GM18511 (cell line): Measurements from ENCODE around the gene PPM1D.
A peak's percentile ranks its signal among the peaks of the same experiment; 100 is the strongest.
"Not testable (repeated sequence)": the region's sequence is repeated elsewhere in the genome, so short reads cannot be mapped to it uniquely, and the experiment has no call there.

ENCODE experiments used
- ATAC-seq: cut with Tn5 transposase; IDR thresholded peaks from one replicate; pipeline ENCODE4 v1.9.1; 2021; ENCODE audit warnings: mild to moderate bottlenecking, moderate library complexity; ENCODE audit not compliant: unreplicated experiment

PPM1D gene

DNA sequence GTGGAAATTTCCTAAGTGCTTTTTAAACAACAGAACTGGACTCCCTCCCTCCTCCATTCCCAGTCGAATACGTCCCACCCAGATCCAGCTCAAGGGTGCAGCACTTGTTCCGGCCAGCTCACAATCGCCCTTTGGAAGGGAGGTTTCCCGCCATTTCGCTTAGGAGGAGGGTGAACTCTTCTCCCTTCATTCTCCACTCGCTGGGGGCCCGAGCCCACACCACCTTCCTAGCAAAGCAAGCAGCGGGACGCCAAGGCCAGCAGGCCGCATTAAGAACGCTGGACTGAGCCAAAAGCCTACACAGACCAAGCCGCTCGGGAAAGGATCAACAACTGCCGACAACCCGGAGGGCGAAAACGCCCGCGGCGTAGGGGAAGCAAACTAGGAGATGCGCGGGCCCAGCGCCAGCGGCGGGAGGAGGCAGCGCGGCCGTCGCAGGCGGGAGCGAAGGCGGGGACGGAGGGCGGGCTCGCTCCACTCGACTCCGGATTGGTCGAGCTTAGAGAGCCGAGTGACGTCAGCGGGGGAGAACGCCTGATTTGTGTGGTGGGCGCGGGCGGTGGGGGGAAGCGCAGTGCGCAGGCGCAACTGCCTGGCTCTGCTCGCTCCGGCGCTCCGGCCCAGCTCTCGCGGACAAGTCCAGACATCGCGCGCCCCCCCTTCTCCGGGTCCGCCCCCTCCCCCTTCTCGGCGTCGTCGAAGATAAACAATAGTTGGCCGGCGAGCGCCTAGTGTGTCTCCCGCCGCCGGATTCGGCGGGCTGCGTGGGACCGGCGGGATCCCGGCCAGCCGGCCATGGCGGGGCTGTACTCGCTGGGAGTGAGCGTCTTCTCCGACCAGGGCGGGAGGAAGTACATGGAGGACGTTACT lies at the start of gene PPM1D:
Gene PPM1D (plus strand): TSS at position 574 of the 870 bp plus-strand sequence. CDS start 222 bp downstream, at position 796.
- peak; percentile 88 for ATAC-seq

DNA sequence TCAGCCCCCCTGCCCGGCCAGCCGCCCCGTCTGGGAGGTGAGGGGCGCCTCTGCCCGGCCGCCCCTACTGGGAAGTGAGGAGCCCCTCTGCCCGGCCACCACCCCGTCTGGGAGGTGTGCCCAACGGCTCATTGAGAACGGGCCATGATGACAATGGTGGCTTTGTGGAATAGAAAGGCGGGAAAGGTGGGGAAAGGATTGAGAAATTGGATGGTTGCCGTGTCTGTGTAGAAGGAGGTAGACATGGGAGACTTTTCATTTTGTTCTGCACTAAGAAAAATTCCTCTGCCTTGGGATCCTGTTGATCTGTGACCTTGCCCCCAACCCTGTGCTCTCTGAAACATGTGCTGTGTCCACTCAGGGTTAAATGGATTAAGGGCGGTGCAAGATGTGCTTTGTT lies 47.7 kb upstream of the PPM1D start:
- not testable (repeated sequence) for ATAC-seq

GRCh38 chr17:60554377-60554788 lies 45.6 kb upstream of the PPM1D start:
- ATAC-seq: no peak

- no peak for ATAC-seq
These were observed 44.2 kb upstream of the PPM1D start for GRCh38 chr17:60555786-60556185.

- no peak for ATAC-seq
These were observed 42.2 kb upstream of the PPM1D start for GRCh38 chr17:60557805-60558204.

DNA sequence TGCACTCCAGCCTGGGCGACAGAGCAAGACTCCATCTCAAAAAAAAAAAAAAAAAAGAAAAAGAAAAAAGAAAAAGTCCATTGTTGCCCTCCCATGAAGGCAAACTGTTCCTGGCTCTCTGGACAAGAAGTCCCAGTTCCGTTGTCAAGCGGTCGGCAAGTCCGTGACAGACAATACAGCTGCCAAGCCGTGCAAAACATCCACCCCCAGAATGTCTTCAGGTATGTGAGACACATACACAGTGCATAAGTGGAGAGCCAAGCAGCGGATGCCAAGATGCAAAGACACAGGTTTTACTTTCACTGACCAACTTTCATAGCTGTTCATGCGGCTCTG lies 40.4 kb upstream of the PPM1D start:
- no peak for ATAC-seq

GRCh38 chr17:60559995-60560859 lies 39.8 kb upstream of the PPM1D start:
- ATAC-seq: no peak

DNA sequence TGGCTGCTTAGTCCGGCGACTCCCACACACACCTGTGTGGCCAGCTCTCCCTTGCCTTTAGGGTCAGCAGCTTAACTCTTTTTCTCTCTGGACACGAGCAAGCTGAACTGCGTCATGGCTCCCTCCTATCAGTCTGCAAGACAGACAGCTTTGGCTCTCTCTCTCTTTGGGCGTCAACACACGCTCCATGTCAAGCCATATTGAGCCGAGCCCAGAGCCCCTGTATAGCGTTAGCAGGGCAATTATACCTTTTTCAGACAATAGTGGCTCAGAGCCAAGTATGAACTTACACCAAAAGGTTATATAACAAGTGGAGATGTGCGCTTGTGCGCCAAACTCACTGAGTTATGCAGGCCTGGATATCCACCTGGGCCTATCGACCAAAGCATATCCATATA lies 39.1 kb upstream of the PPM1D start:
- no peak for ATAC-seq

DNA sequence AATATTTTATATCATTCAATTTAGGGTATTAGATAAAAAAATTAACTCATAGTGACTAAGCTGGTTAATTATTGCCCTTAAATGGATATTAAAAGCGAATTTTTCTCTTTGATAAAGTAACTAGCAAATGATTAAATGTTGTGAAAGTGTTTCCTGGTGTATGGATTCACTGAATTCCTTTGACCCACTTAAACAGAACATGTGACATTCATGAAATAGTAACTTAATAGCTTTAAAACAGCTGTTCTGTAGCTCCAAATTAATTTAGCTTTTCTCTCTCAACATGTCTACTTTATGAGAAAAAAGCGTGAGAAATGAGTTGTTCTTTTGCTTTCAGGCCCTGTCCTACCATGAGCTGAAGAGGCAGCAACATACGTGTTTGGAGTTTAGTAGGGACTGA lies 37.6 kb upstream of the PPM1D start:
- no peak for ATAC-seq

DNA sequence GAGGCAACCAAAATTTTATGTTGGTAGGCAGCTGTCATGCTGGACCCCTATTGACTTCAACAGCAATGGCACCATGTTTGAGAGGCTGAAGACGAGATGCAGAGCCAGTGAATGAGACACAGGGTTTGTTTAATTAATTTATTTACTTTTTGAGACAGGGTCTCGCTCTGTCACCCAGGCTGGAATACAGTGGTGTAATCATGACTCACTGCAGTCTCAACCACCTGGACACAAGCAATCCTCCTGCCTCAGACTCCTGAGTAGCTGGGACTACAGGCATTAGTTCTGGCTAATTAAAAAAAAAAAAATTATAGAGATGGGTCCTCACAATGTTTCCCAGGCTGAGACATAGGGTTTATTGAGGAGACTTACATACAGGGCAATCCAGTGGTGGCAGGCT lies 36.2 kb upstream of the PPM1D start:
- ATAC-seq: no peak

DNA sequence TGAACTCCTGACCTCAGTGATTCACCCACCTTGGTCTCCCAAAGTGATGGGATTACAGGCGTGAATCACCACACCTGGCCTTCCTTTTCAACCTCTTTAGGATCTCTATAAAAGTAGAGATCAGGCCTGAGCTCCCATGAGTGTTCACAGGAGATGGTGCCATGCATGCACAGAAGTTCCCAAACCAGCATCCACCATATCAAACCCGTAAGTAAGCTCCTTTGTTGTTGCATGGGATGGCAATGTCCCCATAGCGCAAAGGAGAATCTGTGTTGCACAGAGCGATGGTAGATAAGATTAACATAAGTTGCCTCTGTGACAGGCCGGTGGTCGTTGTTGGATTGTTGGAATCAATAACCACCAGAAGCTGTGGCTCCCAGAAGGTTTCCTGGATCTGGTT lies 34.8 kb upstream of the PPM1D start:
- ATAC-seq: no peak

DNA sequence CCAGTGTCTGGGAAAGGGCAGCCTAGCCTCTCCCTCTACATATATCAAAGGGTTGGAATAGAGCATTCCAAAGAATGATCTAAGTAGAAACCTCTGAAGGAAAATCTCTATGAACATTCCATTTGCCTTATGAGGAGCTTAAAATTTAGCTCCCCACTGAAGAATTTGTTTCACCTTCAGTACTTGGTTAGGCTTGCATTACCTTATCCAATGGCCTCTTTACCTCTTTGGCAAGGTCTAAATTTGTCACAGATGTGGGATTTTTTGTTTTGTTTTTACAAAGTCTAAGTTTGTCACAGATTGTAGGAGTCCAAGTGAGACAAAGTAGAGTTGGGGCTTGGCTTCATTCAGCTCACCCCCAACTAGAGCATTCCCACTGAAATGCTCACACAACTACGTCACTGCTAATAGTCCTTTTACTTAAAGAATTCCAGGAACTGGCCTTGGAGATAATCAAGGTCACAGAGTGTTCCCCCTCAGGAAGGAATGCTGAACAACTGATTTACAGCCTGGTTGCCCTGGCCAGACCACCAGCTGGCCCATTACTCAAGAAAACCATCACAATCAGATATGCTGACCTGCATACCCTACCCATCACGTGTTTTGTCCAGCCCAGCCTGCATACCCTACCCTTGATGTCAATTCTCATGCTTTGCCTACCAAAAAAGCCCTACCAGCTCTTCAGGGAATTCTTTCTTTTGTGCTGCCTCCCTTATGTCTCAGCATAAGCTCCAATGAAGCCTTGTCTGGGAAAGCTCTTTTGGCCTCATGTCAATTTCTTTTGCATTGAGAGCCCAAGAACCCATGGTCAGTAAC lies 26.5 kb upstream of the PPM1D start:
- ATAC-seq: no peak

DNA sequence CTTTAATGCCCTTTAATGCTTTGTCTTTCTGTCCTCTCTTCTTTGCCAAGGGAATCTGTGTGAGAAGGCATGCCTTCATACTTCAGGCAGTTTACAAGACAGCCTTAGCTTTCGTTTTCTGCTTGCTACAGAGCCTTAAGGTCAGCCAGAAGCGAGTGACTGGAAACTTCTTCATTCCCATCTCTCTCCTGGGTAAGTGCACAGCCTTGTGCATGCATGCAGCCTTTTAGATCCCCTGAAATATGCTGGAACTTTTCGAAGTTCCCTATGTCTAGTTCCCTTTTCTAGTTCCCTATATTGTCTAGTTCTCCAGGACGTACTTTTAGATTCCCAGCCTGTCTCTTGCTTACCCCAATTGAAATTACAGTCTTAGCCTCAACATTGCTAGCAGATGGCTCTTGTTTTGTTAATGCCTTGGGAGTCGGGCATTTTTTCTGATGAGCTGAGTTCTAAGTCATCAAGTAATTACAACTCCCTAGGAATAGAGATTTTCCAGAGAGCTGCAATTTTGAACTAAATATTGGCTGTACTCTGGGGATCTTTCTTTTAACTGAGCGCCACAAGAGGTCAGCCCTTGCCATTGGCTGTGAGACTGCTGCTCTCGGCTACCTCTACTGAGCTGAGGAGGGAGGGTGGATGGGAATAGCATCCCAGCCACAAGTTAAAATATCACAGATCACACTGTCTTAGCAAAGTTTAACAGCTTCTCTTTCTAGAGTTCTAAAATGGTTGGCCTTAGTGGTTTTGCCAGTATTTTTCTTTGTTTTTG lies 22.7 kb upstream of the PPM1D start:
- ATAC-seq: peak; percentile 55

DNA sequence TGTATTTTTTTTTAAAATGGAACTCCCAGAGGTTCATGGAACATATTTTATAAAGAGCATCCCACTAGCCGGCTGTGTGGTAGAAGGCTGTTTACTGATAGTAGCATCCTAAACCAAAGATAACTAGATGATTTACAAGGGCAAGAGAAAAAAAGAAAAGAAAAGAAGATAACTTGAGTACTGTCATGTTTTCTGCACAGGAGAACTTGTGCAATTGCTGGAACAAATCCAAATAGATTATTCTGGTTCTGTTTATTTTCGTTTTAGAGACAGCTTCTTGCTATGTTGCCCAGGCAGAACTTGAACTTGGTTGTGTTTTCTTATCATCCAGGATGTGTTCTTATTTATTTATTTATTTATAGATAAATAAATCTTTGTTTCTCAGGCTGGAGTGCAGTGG lies 20.9 kb upstream of the PPM1D start:
- no peak for ATAC-seq

DNA sequence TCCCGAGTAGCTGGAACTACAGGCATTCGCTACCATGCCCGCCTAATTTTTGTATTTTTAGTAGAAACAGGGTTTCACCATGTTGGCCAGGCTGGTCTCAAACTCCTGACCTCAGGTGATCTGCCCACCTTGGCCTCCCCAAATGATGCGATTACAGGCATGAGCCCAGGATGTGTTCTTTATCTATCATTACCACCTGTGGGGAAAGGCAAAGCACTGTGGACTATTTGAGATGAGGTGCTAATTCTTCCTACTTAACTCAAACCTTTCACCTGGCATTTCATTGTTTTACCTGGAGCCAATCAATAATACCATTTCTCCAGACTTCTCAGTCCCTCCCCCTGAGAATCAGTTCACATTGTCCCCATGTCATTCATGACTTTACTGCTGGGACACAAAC lies 20.4 kb upstream of the PPM1D start:
- ATAC-seq: no peak

- no peak for ATAC-seq
These were observed 17.0 kb upstream of the PPM1D start for GRCh38 chr17:60583008-60583407.

DNA sequence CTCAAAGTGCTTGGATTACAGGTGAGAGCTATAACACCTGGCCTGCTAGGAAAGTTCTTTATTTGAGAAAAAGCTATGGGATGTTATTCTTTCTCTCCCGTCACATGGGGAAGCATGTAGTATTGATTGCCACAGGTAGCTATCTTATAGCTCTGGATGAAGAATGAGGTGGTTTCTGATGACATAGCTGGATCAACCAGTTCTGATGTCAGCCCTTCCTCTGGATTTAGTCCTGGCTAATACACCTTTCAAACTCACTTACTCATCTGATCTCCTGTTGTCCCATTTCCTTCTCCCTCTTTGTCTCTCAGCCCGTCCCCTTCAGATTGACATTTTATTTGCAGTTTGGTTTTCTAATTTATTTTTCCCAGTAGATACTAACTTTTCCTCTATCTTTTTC lies 14.1 kb upstream of the PPM1D start:
- no peak for ATAC-seq

GRCh38 chr17:60586288-60586974 lies 13.6 kb upstream of the PPM1D start:
- no peak for ATAC-seq

- ATAC-seq: no peak
These were observed 9.9 kb upstream of the PPM1D start for GRCh38 chr17:60590070-60590469.

GRCh38 chr17:60592750-60593149 lies 7.2 kb upstream of the PPM1D start:
- ATAC-seq: no peak
